K562 (cell line): ENCODE results near the gene PTRH2. TPM values are rescaled to one million over a fixed set of nuclear protein-coding genes. Genes with fewer than 3 reads are reported as not detected.

ENCODE experiments used
- CHD4 ChIP-seq: fragments of 200-600 bp; sonication (generic); IDR thresholded peaks from 3 replicates; pipeline ENCODE4 v1.6.1; 2012; ENCODE audit warnings: low read depth, mild to moderate bottlenecking, mixed read lengths, low read length, inconsistent platforms; ENCODE audit not compliant: insufficient read depth, insufficient replicate concordance, poor library complexity, severe bottlenecking
- CREB3 ChIP-seq: fragments of 450-650 bp; conservative IDR thresholded peaks from 2 replicates; pipeline ENCODE4 v1.6.1; 2016; ENCODE audit warnings: missing genetic modification characterization, low read depth, mild to moderate bottlenecking, missing compliant biosample characterization, moderate library complexity
- DLX4 ChIP-seq: fragments of 250-450 bp; sonication (Bioruptor Pico); IDR thresholded peaks from 2 replicates; pipeline ENCODE4 v1.6.1; 2021; ENCODE audit warnings: mild to moderate bottlenecking
- KLF1 ChIP-seq: fragments of 450-650 bp; IDR thresholded peaks from 2 replicates; pipeline ENCODE4 v1.6.1; 2016; ENCODE audit warnings: missing genetic modification characterization, missing compliant biosample characterization
- PREB ChIP-seq: sonication (generic); formaldehyde crosslinking; IDR thresholded peaks from 2 replicates; pipeline ENCODE4 v1.8.1; 2023; ENCODE audit warnings: mild to moderate bottlenecking, missing genetic modification reagents
- RAD21 ChIP-seq, 2 experiments: fragments of 250-450 bp in 1 of 2; fragments of 450-650 bp in 1 of 2; sonication (Bioruptor Pico) in 1 of 2; formaldehyde crosslinking in 1 of 2; IDR thresholded peaks in 1 of 2; conservative IDR thresholded peaks in 1 of 2; 2 replicates each; pipeline versions ENCODE4 v1.4.0 to v1.8.0; 2020 to 2022; ENCODE audit warnings: mild to moderate bottlenecking in 2 of 2, moderate library complexity in 1 of 2
- SAFB ChIP-seq: fragments of 200-400 bp; formaldehyde crosslinking; IDR thresholded peaks from 2 replicates; pipeline ENCODE4 v1.6.1; 2017; ENCODE audit warnings: low read depth, low read length, borderline replicate concordance
- SMC3 ChIP-seq: conservative IDR thresholded peaks from 2 replicates; pipeline ENCODE4 v1.6.1; 2011; ENCODE audit warnings: low read depth, low read length, improper control_type of control experiment; ENCODE audit not compliant: insufficient read depth
- TRIM28 ChIP-seq: fragments of 450-650 bp; IDR thresholded peaks from 2 replicates; pipeline ENCODE4 v1.6.1; 2017
- ZBTB9 ChIP-seq: fragments of 450-650 bp; formaldehyde crosslinking; IDR thresholded peaks from 2 replicates; pipeline ENCODE4 v1.4.0; 2020; ENCODE audit warnings: mild to moderate bottlenecking, moderate library complexity
- ZMIZ1 ChIP-seq, 2 experiments: fragments of 150-350 bp in 1 of 2; IDR thresholded peaks; 2 replicates each; pipeline ENCODE4 v1.6.1; 2012 to 2016; ENCODE audit warnings: low read depth in 2 of 2, low read length in 2 of 2, mild to moderate bottlenecking in 1 of 2, moderate library complexity in 1 of 2
- ZNF184 ChIP-seq: sonication (generic); formaldehyde crosslinking; IDR thresholded peaks from 2 replicates; pipeline ENCODE4 v1.5.0; 2020; ENCODE audit warnings: missing genetic modification reagents
- ZNF384 ChIP-seq: IDR thresholded peaks from 2 replicates; pipeline ENCODE4 v1.6.1; 2012; ENCODE audit warnings: low read depth, low read length, improper control_type of control experiment
- polyA plus RNA-seq, 8 experiments: library from polyadenylated mRNA; depleted of rRNA in 4 of 8; stranded (reverse) in 5 of 8; unstranded in 3 of 8; fragments of >200 nt; fragmentation: Nextera tagmentation in 2 of 8; fragmentation: Illumina TruSeq in 1 of 8; extraction: Ambion mirVana in 2 of 8; extraction: Trizol in 1 of 8; gene quantifications; 2 replicates each; pipeline versions ENCODE4 v1.2.1 to v1.2.3, GENCODE V29; 2011 to 2014; ENCODE audit warnings: inconsistent platforms in 1 of 8, missing spikeins in 1 of 8
- total RNA-seq, 7 experiments: library from RNA; depleted of rRNA in 6 of 7; stranded (reverse); fragments of >200 nt in 6 of 7; fragmentation: Illumina TruSeq in 2 of 7; extraction: Trizol in 2 of 7; gene quantifications; 2 replicates each; pipeline versions ENCODE4 v1.2.1 to v1.2.3, GENCODE V29; 2011 to 2021; ENCODE audit warnings: low replicate concordance in 1 of 7

Gene PTRH2
- total and polyA plus RNA-seq, 9 of the 15 experiments (the other 6 are each of a cell fraction or from before 2014, with no cell fraction given), result 53.1 to 210 (median 126) TPM

- no peak for TF ChIP-seq ZBTB9 (CRISPR knock-in tag)
- no peak for TF ChIP-seq PREB (CRISPR knock-in tag)
- TF ChIP-seq CREB3, result no peak
- TF ChIP-seq TRIM28, result no peak
- TF ChIP-seq ZNF384, result peak; percentile 46; the same call in 1 of the 2 replicates
- no peak for TF ChIP-seq ZMIZ1 (IDR thresholded peaks at IDR 0.05; ENCODE audit: low read depth in 2 of 2, low read length in 2 of 2)
- TF ChIP-seq DLX4 (CRISPR knock-in tag), result no peak
- no peak for TF ChIP-seq ZNF184
- TF ChIP-seq RAD21 (CRISPR knock-in tag; conservative IDR thresholded peaks at IDR 0.05 in 1 of 2, IDR thresholded peaks at IDR 0.05 in 1 of 2), result peak; percentile 58 to 83
- no peak for TF ChIP-seq KLF1 (tag)
- TF ChIP-seq SAFB, result no peak
- no peak for TF ChIP-seq CHD4
- TF ChIP-seq SMC3, result peak; percentile 37; the same call in 1 of the 2 replicates
Measured at GRCh38 chr17:59746849-59747445, 39.7 kb upstream of the PTRH2 start (continued).
